ENCODE data around the gene OLIG2. TPM values are rescaled to one million over a fixed set of nuclear protein-coding genes. Genes with fewer than 3 reads are reported as not detected.

Gene OLIG2
- total and polyA plus RNA-seq, 2 experiments from 2014 or later = 0.15 to 1.4 TPM

- H3K27ac Mint-ChIP-seq = no peak overlapping the region
- peaks cover 6% of the 10 kb centered on the region for H3K4me1 Mint-ChIP-seq
- H3K36me3 Mint-ChIP-seq (ENCODE audit: low read depth) = no peaks in the 10 kb centered on the region
- DNase-seq (ENCODE audit: low spot score) (no peak), ATAC-seq (no peak)
- no peak overlapping the region for H3K4me3 Mint-ChIP-seq
- Histone ChIP-seq H3K4me1 (ENCODE audit: insufficient read depth) (peaks cover under 1% of the 10 kb centered on the region; the same call in 1 of the 2 replicates), H3K79me2 (replicated peaks; ENCODE audit: insufficient read depth) (no peaks in the 10 kb centered on the region), H3K27ac (ENCODE audit: low read depth) (no peak overlapping the region), H3K9me2 (ENCODE audit: insufficient read depth) (no peaks in the 10 kb centered on the region), H2AFZ (no peak overlapping the region), H3K36me3 (ENCODE audit: insufficient read depth) (no peaks in the 10 kb centered on the region), H3F3A (replicated peaks; ENCODE audit: low read depth) (no peaks in the 10 kb centered on the region), H4K20me1 (replicated peaks; ENCODE audit: insufficient read depth) (no peaks in the 10 kb centered on the region), H3K4me2 (no peak overlapping the region), H3K27me3 (ENCODE audit: insufficient read depth) (no peaks in the 10 kb centered on the region), H3K4me3 (no peak overlapping the region)
- no peak for TF ChIP-seq ZNF331 (CRISPR knock-in tag; IDR thresholded peaks at IDR 0.05; ENCODE audit: low read depth)
- no peak for TF ChIP-seq ETS1 (IDR thresholded peaks at IDR 0.05)
- no peak for TF ChIP-seq JUNB (IDR thresholded peaks at IDR 0.05; ENCODE audit: unreplicated experiment)
- no peak for TF ChIP-seq NANOG (IDR thresholded peaks at IDR 0.05; ENCODE audit: borderline replicate concordance)
- TF ChIP-seq CTCF (conservative IDR thresholded peaks at IDR 0.05; ENCODE audit: low read depth in 2 of 2) = no peak
- TF ChIP-seq POLR2AphosphoS5 (IDR thresholded peaks at IDR 0.05; ENCODE audit: low read depth) = no peak
- TF ChIP-seq EZH2 (IDR thresholded peaks at IDR 0.05; ENCODE audit: low read depth, unreplicated experiment) = no peak
- no peak for TF ChIP-seq ZNF462 (CRISPR knock-in tag; IDR thresholded peaks at IDR 0.05)
- no peak for TF ChIP-seq EZH2phosphoT487 (IDR thresholded peaks at IDR 0.05; ENCODE audit: unreplicated experiment)
- peaks cover 6% of the 10 kb centered on the region for H3K27me3 Mint-ChIP-seq (ENCODE audit: insufficient read depth, low read depth, poor library complexity)
- no peaks in the 10 kb centered on the region for H3K9me3 Mint-ChIP-seq
Measured at GRCh38 chr21:33051925-33052324, 26.2 kb downstream of the OLIG2 start.
